ENCODE measurements around the gene ABHD4. TPM values are rescaled to one million over a fixed set of nuclear protein-coding genes. Genes with fewer than 3 reads are reported as not detected.

The ABHD4 gene
- total RNA-seq, 2 donors from 2014 or later = 25.9 to 116 TPM

- Histone ChIP-seq H3K9me3 (no peaks in the 10 kb centered on the region), H3K27me3 (replicated peaks; ENCODE audit: insufficient read depth) (no peaks in the 10 kb centered on the region), H3K4me3 (no peak overlapping the region), H3K27ac (no peak overlapping the region), H3K4me1 (replicated peaks) (no peaks in the 10 kb centered on the region), H3K36me3 (no peaks in the 10 kb centered on the region)
- no peak for DNase-seq (ENCODE audit: low spot score)
- WGBS = 95% methylated on average over 4 of the region's 4 CpGs
- no peak for TF ChIP-seq POLR2A (IDR thresholded peaks at IDR 0.05)
- no peak for TF ChIP-seq POLR2AphosphoS5 (IDR thresholded peaks at IDR 0.05)
- TF ChIP-seq, protein P1, sequence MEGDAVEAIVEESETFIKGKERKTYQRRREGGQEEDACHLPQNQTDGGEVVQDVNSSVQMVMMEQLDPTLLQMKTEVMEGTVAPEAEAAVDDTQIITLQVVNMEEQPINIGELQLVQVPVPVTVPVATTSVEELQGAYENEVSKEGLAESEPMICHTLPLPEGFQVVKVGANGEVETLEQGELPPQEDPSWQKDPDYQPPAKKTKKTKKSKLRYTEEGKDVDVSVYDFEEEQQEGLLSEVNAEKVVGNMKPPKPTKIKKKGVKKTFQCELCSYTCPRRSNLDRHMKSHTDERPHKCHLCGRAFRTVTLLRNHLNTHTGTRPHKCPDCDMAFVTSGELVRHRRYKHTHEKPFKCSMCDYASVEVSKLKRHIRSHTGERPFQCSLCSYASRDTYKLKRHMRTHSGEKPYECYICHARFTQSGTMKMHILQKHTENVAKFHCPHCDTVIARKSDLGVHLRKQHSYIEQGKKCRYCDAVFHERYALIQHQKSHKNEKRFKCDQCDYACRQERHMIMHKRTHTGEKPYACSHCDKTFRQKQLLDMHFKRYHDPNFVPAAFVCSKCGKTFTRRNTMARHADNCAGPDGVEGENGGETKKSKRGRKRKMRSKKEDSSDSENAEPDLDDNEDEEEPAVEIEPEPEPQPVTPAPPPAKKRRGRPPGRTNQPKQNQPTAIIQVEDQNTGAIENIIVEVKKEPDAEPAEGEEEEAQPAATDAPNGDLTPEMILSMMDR (IDR thresholded peaks at IDR 0.05) = no peak
- intact Hi-C loops (cut with DNase I) = loop anchor here (5.0 kb wide), 2 partner anchors 163 to 297 kb away; no protein-coding TSS in a partner anchor
Observed at GRCh38 chr14:22555384-22556011, 42.6 kb upstream of the ABHD4 start.

DNA sequence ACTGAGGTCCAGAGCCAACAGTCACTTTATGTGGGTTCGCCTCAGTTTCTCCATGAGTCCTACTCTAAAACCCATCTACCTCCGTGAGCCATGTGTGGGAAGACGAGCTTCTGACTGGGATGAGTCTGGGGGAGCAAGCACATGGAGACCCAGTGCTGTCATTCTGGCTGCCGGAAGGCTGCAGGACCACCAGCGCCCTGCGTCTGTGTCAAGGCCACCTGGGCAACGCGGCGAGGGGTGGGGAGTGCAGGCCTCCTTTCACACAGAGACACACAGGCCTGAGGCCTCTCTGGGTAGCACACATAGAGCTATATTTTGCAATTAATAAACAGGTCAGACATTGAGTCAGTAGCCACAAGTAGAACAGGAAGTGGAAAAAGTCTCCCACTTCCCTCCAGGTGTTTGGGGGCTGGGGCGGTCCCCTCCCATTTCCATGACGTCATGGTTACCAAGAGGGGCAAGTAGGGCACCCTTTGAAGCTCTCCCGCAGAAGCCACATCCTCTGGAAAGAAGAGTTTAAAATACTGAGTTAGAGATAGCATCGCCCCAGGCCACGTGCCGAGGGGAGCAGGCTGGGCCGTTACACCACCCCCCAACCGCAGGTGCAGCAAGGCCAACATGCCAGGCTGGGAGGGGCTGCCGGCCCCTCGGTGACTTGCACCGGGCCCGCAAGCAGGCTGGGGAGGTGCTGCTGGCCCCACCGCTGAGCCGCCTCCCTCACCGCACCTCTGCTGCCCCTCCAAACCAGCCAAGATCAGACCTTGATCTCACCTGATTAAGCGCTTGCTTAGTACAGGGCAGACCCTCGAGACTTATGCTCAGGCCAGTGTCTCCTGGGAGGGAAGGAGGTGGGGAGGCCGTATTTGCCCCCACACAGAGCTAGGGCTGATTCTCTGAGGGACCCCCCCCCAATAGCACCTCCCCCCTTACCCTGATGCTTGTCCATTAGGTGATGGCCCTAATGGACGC, 41.8 kb upstream of the ABHD4 start:
- peak; percentile 19 for DNase-seq (ENCODE audit: low spot score)
- TF ChIP-seq, protein P1 (IDR thresholded peaks at IDR 0.05) = no peak
- no peak for TF ChIP-seq POLR2AphosphoS5 (IDR thresholded peaks at IDR 0.05)
- no peak for TF ChIP-seq POLR2A (IDR thresholded peaks at IDR 0.05)
- 51% methylated on average over 27 of the region's 28 CpGs for WGBS
- H3K27ac ChIP-seq = peak overlapping the region in 1 of 2 donors; percentile 55
- no peak overlapping the region for H3K4me3 ChIP-seq
- H3K4me1 ChIP-seq (replicated peaks) = no peaks in the 10 kb centered on the region
- no peaks in the 10 kb centered on the region for H3K27me3 ChIP-seq (replicated peaks; ENCODE audit: insufficient read depth)
- H3K36me3 ChIP-seq = no peaks in the 10 kb centered on the region
- intact Hi-C loops (cut with DNase I) = loop anchor here (5.0 kb wide), 2 partner anchors 164 to 296 kb away; no protein-coding TSS in a partner anchor
- no peaks in the 10 kb centered on the region for H3K9me3 ChIP-seq

DNA sequence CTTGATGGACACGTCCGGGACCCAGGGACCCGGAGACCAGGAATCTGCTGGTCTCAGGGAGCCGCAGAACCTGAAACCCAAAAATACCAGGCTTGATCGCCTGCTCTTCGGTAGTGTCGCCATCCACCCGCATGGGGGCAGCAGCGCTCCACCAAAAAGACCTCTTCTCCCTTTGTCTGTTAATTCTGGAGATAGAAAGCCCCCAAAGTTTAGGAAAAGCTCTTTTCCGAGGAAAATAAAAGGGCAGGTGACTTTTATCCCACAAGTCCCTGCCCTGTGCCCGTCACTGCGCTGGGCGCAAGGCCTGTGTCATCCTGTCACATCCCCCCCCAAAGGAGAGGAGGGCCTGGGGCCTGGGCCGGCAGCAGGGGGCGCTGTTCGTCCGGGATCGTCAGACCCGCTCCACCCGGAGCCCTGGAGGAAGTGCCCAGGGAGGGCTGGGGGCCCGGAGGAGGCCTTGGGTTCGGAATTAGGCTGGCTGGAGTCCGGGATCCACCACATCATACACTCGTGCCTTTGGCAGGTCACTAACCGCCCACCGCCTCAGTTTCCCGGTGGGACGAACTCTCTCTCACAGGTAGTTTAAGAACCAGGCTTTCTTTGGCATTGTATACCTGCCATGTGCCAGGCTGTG, 41.0 kb upstream of the ABHD4 start:
- no peaks in the 10 kb centered on the region for H3K4me1 ChIP-seq (replicated peaks)
- intact Hi-C loops (cut with DNase I) = loop anchor here (5.0 kb wide), 2 partner anchors 165 to 295 kb away; no protein-coding TSS in a partner anchor
- peak overlapping the region; percentile 10 to 20 for H3K4me3 ChIP-seq
- H3K27me3 ChIP-seq (replicated peaks; ENCODE audit: insufficient read depth) = no peaks in the 10 kb centered on the region
- WGBS = 9% methylated on average over 22 of the region's 28 CpGs
- peak overlapping the region; percentile 43 to 55 for H3K27ac ChIP-seq
- TF ChIP-seq POLR2A (IDR thresholded peaks at IDR 0.05) (no peak), POLR2AphosphoS5 (IDR thresholded peaks at IDR 0.05) (peak; percentile 65)
- TF ChIP-seq, protein P1 (IDR thresholded peaks at IDR 0.05) = peak; percentile 97 to 99 (median 98)
- no peaks in the 10 kb centered on the region for H3K36me3 ChIP-seq
- peak; percentile 65 for DNase-seq (ENCODE audit: low spot score)
- H3K9me3 ChIP-seq = no peaks in the 10 kb centered on the region

- Histone ChIP-seq H3K9me3 (no peaks in the 10 kb centered on the region), H3K4me3 (no peak overlapping the region), H3K27ac (no peak overlapping the region), H3K27me3 (replicated peaks; ENCODE audit: insufficient read depth) (no peaks in the 10 kb centered on the region), H3K4me1 (replicated peaks) (no peaks in the 10 kb centered on the region), H3K36me3 (no peaks in the 10 kb centered on the region)
- no peak for DNase-seq (ENCODE audit: low spot score)
- intact Hi-C loops (cut with DNase I) = loop anchor here (5.0 kb wide), 2 partner anchors 166 to 294 kb away; no protein-coding TSS in a partner anchor
- TF ChIP-seq POLR2AphosphoS5 (IDR thresholded peaks at IDR 0.05) (no peak), POLR2A (IDR thresholded peaks at IDR 0.05) (no peak)
- TF ChIP-seq, protein P1 (IDR thresholded peaks at IDR 0.05) = no peak
- 95% methylated on average over 1 of the region's 1 CpG for WGBS
Observed at GRCh38 chr14:22557846-22558220, 40.3 kb upstream of the ABHD4 start.

All from prostate gland (tissue), 2 donors.